Measurements from ENCODE around the gene NYAP2. TPM values are rescaled to one million over a fixed set of nuclear protein-coding genes. Genes with fewer than 3 reads are reported as not detected.

The NYAP2 gene
- total RNA-seq, 1 donor from 2014 or later = 0.10 TPM

- DNase-seq = no peak
Measured at GRCh38 chr2:225559072-225559415, 159.5 kb downstream of the NYAP2 start.

GRCh38 chr2:225566798-225567197 lies 167.3 kb downstream of the NYAP2 start:
- no peak for DNase-seq

DNA sequence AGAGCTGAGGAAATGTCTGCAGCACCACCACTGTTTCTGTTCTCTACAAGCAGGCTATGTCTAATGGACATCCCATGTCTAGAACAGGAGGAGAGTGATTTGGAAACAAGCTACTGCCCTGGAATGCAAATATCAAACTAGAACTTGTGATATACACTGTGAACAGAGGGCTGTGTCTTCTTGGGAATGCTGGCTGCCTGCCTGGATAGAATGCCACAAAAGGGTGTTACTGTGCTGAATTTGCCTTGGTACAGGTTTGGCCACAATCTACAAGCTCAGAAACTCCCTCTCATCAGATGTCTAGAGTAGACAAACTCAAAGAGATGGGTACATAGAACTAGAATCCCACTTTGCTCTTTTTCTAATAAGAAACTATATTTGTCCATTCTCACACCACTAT lies 170.5 kb downstream of the NYAP2 start:
- no peak for DNase-seq

DNA sequence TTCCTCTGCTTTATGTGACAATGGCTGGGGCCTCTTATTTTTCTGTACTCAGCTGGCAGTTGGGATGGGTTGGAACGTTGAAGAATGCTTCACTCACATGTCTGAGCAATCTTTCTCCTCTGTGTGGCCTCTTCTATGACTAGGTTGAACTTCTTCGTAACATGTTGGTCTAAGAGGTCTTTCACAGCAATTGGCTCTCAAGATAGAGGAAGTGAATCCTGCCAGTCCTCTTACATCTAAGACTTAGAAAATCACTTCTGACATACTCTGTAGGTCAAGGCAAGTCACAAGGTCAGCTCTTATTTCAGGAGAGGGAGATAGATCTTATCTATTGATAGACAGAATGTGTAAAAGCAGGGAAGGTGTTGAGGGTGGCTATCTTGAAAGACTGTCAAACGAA lies 174.1 kb downstream of the NYAP2 start:
- no peak for DNase-seq

DNA sequence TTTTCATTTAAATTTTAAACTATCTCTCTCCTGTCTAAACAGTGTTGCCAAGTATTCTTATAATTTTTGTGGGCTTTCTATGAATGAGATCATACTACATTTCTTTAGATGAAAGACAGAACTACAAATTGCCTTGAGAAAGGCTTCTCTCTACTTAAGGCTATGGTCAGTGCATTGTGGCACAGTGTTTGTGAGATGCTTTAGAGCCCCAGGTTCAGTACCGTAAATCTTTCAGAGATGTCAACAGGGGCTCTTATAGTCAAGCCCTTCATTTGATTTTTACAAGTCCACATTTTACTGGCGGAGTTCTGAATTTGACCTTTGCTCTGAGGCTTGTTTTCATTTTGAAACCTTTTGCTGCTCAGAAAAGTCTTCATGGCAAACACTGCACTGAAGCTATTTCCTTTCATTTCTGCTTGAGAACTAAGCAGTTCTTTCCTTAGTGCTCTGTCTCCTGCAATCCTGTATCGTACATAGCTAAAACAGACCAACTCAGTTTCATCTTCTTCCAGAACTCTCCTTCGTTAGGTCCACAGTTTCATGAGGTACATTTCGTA lies 175.2 kb downstream of the NYAP2 start:
- no peak for DNase-seq

- no peak for DNase-seq
Measured at GRCh38 chr2:225581135-225581534, 181.6 kb downstream of the NYAP2 start.

DNA sequence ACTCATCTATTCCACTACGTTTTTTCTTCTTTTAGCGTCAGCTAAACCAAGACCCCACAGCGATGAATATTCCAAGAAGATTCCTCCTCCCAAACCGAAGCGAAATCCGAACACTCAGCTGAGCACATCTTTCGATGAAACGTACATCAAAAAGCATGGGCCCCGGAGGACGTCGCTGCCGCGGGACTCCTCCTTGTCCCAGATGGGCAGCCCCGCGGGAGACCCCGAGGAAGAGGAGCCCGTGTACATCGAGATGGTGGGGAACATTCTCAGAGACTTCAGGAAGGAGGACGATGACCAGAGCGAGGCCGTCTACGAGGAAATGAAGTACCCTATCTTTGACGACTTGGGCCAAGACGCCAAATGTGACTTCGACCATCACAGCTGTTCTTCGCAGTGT lies 182.4 kb downstream of the NYAP2 start:
- no peak for DNase-seq

GRCh38 chr2:225582355-225583116 lies 183.0 kb downstream of the NYAP2 start:
- DNase-seq = no peak

DNA sequence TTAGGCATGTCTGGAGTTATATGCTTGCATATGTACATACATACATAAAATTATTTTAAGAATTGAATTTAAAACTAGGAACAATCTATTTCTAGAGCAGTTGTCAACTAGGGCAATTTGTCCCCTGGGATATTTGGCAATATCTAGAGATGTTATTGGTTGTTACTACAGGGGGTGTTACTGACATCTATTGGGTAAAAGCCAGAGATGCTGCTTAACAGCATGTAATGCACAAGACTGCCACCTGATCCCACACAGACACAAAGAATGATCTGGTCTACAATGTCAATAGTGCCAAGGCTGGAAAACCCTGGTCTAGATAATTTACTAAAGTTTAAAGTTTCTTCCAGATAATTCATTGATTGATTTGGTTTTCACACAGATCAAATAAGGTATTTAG lies 185.3 kb downstream of the NYAP2 start:
- DNase-seq = no peak

- DNase-seq = no peak
Measured at GRCh38 chr2:225590932-225591331, 191.4 kb downstream of the NYAP2 start.

GRCh38 chr2:225597911-225598310 lies 198.4 kb downstream of the NYAP2 start:
- DNase-seq = no peak

DNA sequence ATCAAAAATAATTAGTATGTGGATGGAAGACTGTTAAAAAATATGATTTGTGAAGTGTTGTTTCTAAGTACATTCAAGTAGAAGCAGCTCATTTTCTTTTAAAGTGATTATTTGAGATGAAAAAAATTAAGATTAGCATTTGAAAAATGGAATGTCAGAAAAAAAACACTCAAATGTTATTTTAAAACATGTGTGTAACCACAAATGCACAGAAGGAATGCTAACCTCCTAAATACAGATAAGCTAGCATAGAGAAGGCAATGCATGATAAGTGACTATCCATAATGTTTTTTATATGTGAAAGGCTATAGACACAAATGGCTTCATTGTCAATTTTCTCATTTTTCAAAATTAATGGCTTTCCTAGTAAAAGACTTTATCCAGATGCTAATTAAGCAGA lies 198.9 kb downstream of the NYAP2 start:
- no peak for DNase-seq

DNA sequence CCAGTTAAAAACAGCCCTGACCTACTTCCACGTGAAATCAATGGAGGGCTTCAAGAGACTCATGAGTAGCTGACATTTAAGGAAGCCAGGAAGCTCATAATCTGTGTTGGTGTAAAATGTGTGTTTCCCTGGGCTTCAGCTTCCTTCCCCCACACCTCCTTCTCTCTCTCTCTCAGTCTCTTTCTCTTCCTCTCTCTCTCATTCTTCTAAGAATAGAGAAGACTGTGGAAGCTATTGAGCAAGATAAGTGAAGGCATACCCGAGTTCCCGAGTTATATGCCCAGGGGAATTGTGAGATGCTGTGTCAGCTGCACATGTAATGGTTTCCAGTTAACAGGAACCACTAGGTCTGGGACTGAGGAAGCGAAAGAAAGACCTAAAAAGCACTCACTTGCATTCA lies 199.4 kb downstream of the NYAP2 start:
- DNase-seq = no peak

DNA sequence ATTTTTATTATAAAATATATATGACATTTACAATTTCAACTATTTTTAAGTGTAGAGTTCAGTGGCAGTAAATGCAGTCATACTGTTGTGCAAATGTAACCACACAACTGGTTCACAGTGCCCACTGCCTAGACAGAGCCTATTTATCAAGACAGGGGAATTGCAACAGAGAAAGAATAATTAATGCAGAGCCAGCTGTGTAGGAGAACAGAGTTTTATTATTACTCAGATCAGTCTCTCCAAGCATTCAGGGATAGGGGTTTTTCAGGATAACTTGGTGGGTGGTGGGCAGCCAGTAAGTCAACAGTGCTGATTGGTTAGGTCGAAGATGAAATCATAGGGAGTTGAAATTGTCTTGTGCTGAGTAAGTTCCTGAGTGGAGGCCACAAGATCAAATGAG lies 200.3 kb downstream of the NYAP2 start:
- DNase-seq = no peak

GRCh38 chr2:225600444-225600843 lies 200.9 kb downstream of the NYAP2 start:
- DNase-seq = no peak

GRCh38 chr2:225600865-225601264 lies 201.4 kb downstream of the NYAP2 start:
- no peak for DNase-seq

GRCh38 chr2:225602205-225602604 lies 202.7 kb downstream of the NYAP2 start:
- DNase-seq = no peak

DNA sequence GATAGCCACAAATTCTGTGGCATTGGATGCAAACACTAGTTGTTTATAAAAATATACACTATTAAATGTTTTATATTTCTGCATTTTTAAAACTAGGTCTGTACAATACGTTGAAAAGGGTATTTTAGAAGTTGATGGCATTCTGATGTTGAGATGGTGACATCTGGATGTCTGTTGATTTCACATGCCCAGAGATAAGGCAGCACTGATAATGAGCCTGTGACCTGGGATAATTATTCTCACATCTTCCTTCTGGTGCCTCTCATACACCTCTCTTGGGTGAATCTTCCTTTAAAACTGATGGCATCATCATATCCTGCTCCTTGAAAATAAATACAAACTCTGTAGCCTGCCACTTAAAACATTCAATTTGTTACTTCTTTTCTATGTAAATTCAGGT lies 208.6 kb downstream of the NYAP2 start:
- no peak for DNase-seq

GRCh38 chr2:225612636-225613035 lies 213.1 kb downstream of the NYAP2 start:
- no peak for DNase-seq

GRCh38 chr2:225614915-225615314 lies 215.4 kb downstream of the NYAP2 start:
- DNase-seq = no peak

GRCh38 chr2:225615514-225615913 lies 216.0 kb downstream of the NYAP2 start:
- no peak for DNase-seq

GRCh38 chr2:225616372-225616771 lies 216.9 kb downstream of the NYAP2 start:
- DNase-seq = no peak

DNA sequence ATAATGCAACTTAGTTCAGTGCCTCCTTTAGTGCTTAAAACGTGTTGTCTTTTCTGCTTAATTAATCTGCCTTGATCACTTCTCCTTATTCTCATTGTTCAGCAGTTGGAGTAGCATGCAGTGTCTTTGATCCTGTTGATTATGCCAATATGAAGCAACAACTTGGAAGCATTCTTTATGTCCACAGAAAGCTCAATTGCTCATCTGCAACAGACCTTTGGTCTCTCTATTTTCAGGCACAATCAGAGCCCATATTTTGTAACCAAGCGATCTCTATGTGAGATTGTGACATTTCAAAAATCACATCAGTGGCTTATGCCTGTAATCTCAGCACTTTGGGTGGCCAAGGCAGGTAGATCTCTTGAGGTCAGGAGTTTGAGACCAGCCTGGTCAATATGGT lies 217.3 kb downstream of the NYAP2 start:
- DNase-seq = no peak

DNA sequence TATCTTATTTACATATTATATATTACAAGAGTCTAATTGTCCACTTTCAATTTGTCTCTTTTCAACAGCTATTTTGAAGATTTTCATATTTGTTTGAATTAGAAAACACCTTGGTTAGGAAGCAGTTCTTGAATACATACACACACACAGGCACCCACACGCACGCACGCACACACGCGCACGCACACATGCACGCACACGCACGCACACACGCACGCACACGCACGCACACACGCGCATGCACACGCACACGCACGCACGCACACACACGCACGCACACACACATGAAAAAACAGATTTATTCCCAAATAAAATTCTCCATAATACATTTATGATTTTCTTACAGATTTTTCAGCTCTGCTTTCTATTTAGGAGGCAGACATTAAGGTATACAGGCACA lies 220.7 kb downstream of the NYAP2 start:
- no peak for DNase-seq
